CD14-positive monocyte (primary cell): ENCODE measurements around the gene NFE2L3. TPM values are rescaled to one million over a fixed set of nuclear protein-coding genes. Genes with fewer than 3 reads are reported as not detected.
"Not testable (repeated sequence)": the region's sequence is repeated elsewhere in the genome, so short reads cannot be mapped to it uniquely, and the experiment has no call there.

Experiments used
- DNase-seq, 3 donors: peaks; one replicate each; pipeline ENCODE4 v3.0.0-alpha.2; 2011 to 2022
- H2AFZ ChIP-seq: 2 replicates; pipeline ENCODE4 v1.6.0; 2012; ENCODE audit warnings: mild to moderate bottlenecking, low read depth, low read length, inconsistent platforms; ENCODE audit not compliant: insufficient read depth, poor library complexity, severe bottlenecking
- H3K27ac ChIP-seq, 2 donors: 1 replicate in 1 of 2; 2 replicates in 1 of 2; pipeline ENCODE4 v1.5.1; 2012 to 2013; ENCODE audit warnings: low read length in 2 of 2, control low read depth in 1 of 2, inconsistent platforms in 1 of 2, low read depth in 1 of 2, mild to moderate bottlenecking in 1 of 2
- H3K27me3 ChIP-seq, 2 donors: one replicate each; pipeline versions ENCODE4 v1.6.0 to v1.6.1; 2011 to 2013; ENCODE audit warnings: low read length in 2 of 2; ENCODE audit not compliant: control insufficient read depth in 2 of 2, insufficient read depth in 2 of 2
- H3K36me3 ChIP-seq, 2 donors: replicated peaks in 1 of 2; 1 replicate in 1 of 2; 2 replicates in 1 of 2; pipeline versions ENCODE4 v1.5.1 to v1.6.1; 2012 to 2013; ENCODE audit warnings: low read length in 2 of 2, control low read depth in 1 of 2, inconsistent platforms in 1 of 2, mild to moderate bottlenecking in 1 of 2; ENCODE audit not compliant: insufficient read depth in 2 of 2, control insufficient read depth in 1 of 2
- H3K4me1 ChIP-seq, 2 donors: 1 replicate in 1 of 2; 2 replicates in 1 of 2; pipeline versions ENCODE4 v1.5.1 to v1.6.1; 2012 to 2013; ENCODE audit warnings: low read length in 2 of 2, control low read depth in 1 of 2, inconsistent platforms in 1 of 2, mild to moderate bottlenecking in 1 of 2, moderate library complexity in 1 of 2; ENCODE audit not compliant: insufficient read depth in 2 of 2, control insufficient read depth in 1 of 2
- H3K4me2 ChIP-seq: replicated peaks from 2 replicates; pipeline ENCODE3; 2012; ENCODE audit warnings: low read length, moderate library complexity, mild to moderate bottlenecking; ENCODE audit not compliant: poor library complexity, severe bottlenecking; ENCODE audit errors: extremely low read depth
- H3K4me3 ChIP-seq, 3 experiments: fragments of 200-600 bp in 1 of 3; sonication (generic) in 1 of 3; replicated peaks in 1 of 3; 1 replicate in 2 of 3; 2 replicates in 1 of 3; pipeline ENCODE4 v1.5.1; 2011 to 2013; ENCODE audit warnings: low read length in 3 of 3, mild to moderate bottlenecking in 3 of 3, control low read depth in 2 of 3, low read depth in 2 of 3, inconsistent platforms in 1 of 3, moderate library complexity in 1 of 3
- H3K79me2 ChIP-seq: 2 replicates; pipeline ENCODE4 v1.6.0; 2012; ENCODE audit warnings: mild to moderate bottlenecking, control low read depth, inconsistent platforms, low read length, moderate library complexity; ENCODE audit not compliant: insufficient read depth
- H3K9ac ChIP-seq: 2 replicates; pipeline ENCODE4 v1.6.0; 2017; ENCODE audit warnings: low read length, mild to moderate bottlenecking; ENCODE audit not compliant: insufficient read depth, poor library complexity, severe bottlenecking
- H3K9me3 ChIP-seq, 2 donors: replicated peaks in 1 of 2; 1 replicate in 1 of 2; 2 replicates in 1 of 2; pipeline versions ENCODE4 v1.5.1 to v1.6.1; 2012 to 2013; ENCODE audit warnings: low read length in 2 of 2, control low read depth in 1 of 2; ENCODE audit not compliant: control insufficient read depth in 1 of 2, insufficient read depth in 1 of 2
- H4K20me1 ChIP-seq: 2 replicates; pipeline ENCODE4 v1.6.0; 2012; ENCODE audit warnings: mild to moderate bottlenecking, low read length, control low read depth, moderate library complexity; ENCODE audit not compliant: insufficient read depth
- H3K27ac Mint-ChIP-seq, 7 donors: one replicate each; pipeline ENCODE4 v1.8.0; 2020; ENCODE audit warnings: mild to moderate bottlenecking in 7 of 7, mixed read lengths in 7 of 7, moderate library complexity in 6 of 7, inconsistent platforms in 2 of 7
- H3K27me3 Mint-ChIP-seq, 3 donors: one replicate each; pipeline ENCODE4 v1.8.0; 2021 to 2022; ENCODE audit warnings: low read depth in 3 of 3, mild to moderate bottlenecking in 3 of 3, mixed read lengths in 3 of 3, moderate library complexity in 3 of 3, inconsistent platforms in 1 of 3
- H3K36me3 Mint-ChIP-seq, 2 donors: one replicate each; pipeline ENCODE4 v1.8.0; 2020; ENCODE audit warnings: mixed read lengths in 2 of 2, inconsistent platforms in 1 of 2, mild to moderate bottlenecking in 1 of 2
- H3K4me1 Mint-ChIP-seq: one replicate; pipeline ENCODE4 v1.8.0; 2020; ENCODE audit warnings: mild to moderate bottlenecking, mixed read lengths
- H3K4me3 Mint-ChIP-seq, 2 donors: one replicate each; pipeline ENCODE4 v1.8.0; 2020; ENCODE audit warnings: mild to moderate bottlenecking in 2 of 2, mixed read lengths in 2 of 2, moderate library complexity in 1 of 2
- H3K9me3 Mint-ChIP-seq, 7 donors: one replicate each; pipeline ENCODE4 v1.8.0; 2020 to 2022; ENCODE audit warnings: mixed read lengths in 7 of 7, mild to moderate bottlenecking in 6 of 7, moderate library complexity in 6 of 7, inconsistent platforms in 2 of 7
- WGBS: methylation state at CpG from one replicate; pipeline ENCODE4 v1.1.5; 2013; ENCODE audit warnings: missing lambda C conversion rate; ENCODE audit not compliant: insufficient coverage; 5-methylcytosine and 5-hydroxymethylcytosine counted together
- intact Hi-C, 2 donors: fragments of 100-400 bp; cut with micrococcal nuclease; formaldehyde crosslinking; loops; one replicate each; pipeline versions ENCODE4 v1.15.0 to v1.15.1; 2023
- polyA plus RNA-seq, 3 donors: library from polyadenylated mRNA; depleted of rRNA in 1 of 3; unstranded in 2 of 3; stranded (reverse) in 1 of 3; fragments of 300-500 nt in 2 of 3; fragments of >200 nt in 1 of 3; fragmentation: Illumina TruSeq in 2 of 3; gene quantifications; 1 replicate in 2 of 3; 2 replicates in 1 of 3; pipeline ENCODE4 v1.2.3, GENCODE V29; 2012 to 2021
- TF ChIP-seq, protein P1 (sequence below): fragments of 200-600 bp; IDR thresholded peaks from one replicate; pipeline ENCODE4 v1.8.0; 2022; ENCODE audit warnings: antibody characterized with exemption, mild to moderate bottlenecking

The NFE2L3 gene
- polyA plus RNA-seq, 3 donors, result 4.4 to 17.2 (median 10.6) TPM

- Mint-ChIP-seq H3K9me3 (peaks cover 0 to 9% (median 2%) of the 10 kb centered on the region in 7 donors), H3K4me3 (no peak overlapping the region), H3K4me1 (peaks cover 6% of the 10 kb centered on the region), H3K27me3 (peaks cover 0 to 2% (median 0%) of the 10 kb centered on the region in 3 donors), H3K36me3 (peaks cover 2 to 9% of the 10 kb centered on the region in 2 donors), H3K27ac (no peak overlapping the region)
- TF ChIP-seq, protein P1, sequence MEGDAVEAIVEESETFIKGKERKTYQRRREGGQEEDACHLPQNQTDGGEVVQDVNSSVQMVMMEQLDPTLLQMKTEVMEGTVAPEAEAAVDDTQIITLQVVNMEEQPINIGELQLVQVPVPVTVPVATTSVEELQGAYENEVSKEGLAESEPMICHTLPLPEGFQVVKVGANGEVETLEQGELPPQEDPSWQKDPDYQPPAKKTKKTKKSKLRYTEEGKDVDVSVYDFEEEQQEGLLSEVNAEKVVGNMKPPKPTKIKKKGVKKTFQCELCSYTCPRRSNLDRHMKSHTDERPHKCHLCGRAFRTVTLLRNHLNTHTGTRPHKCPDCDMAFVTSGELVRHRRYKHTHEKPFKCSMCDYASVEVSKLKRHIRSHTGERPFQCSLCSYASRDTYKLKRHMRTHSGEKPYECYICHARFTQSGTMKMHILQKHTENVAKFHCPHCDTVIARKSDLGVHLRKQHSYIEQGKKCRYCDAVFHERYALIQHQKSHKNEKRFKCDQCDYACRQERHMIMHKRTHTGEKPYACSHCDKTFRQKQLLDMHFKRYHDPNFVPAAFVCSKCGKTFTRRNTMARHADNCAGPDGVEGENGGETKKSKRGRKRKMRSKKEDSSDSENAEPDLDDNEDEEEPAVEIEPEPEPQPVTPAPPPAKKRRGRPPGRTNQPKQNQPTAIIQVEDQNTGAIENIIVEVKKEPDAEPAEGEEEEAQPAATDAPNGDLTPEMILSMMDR, result no peak
- WGBS, result no CpG with 5 or more reads among the region's 2 CpGs
- Histone ChIP-seq H3K27ac (no peak overlapping the region), H3K4me1 (peaks cover 0 to 5% of the 10 kb centered on the region in 2 donors), H4K20me1 (no peaks in the 10 kb centered on the region), H3K4me3 (no peak overlapping the region), H3K9me3 (no peaks in the 10 kb centered on the region), H3K36me3 (peaks cover 0 to 3% of the 10 kb centered on the region in 2 donors), H2AFZ (no peak overlapping the region), H3K4me2 (no peak overlapping the region), H3K79me2 (no peaks in the 10 kb centered on the region), H3K9ac (no peak overlapping the region), H3K27me3 (no peaks in the 10 kb centered on the region)
- no peak for DNase-seq
- intact Hi-C loops, result no loop called here
Measured at GRCh38 chr7:26171601-26172000, 19.6 kb downstream of the NFE2L3 start.

- Mint-ChIP-seq H3K27me3 (peaks cover 0 to 2% (median 0%) of the 10 kb centered on the region in 3 donors), H3K9me3 (peaks cover 0 to 9% (median 2%) of the 10 kb centered on the region in 7 donors), H3K4me1 (peaks cover 2% of the 10 kb centered on the region), H3K4me3 (no peak overlapping the region), H3K27ac (no peak overlapping the region), H3K36me3 (peaks cover 2 to 9% of the 10 kb centered on the region in 2 donors)
- no peak for DNase-seq
- no peak overlapping the region for H3K4me2 ChIP-seq
- peaks cover 0 to under 1% of the 10 kb centered on the region in 2 donors for H3K4me1 ChIP-seq
- WGBS, result no CpG with 5 or more reads among the region's 1 CpG
- intact Hi-C loops, result no loop called here
- H3K27me3 ChIP-seq, result no peaks in the 10 kb centered on the region
- H3K79me2 ChIP-seq, result no peaks in the 10 kb centered on the region
- peaks cover 0 to 3% of the 10 kb centered on the region in 2 donors for H3K36me3 ChIP-seq
- no peak overlapping the region for H2AFZ ChIP-seq
- no peak overlapping the region for H3K9ac ChIP-seq
- TF ChIP-seq, protein P1, result no peak
- no peak overlapping the region for H3K4me3 ChIP-seq
- H4K20me1 ChIP-seq, result no peaks in the 10 kb centered on the region
- H3K9me3 ChIP-seq, result no peaks in the 10 kb centered on the region
- no peak overlapping the region for H3K27ac ChIP-seq
Measured at GRCh38 chr7:26172048-26172447, 20.1 kb downstream of the NFE2L3 start.

DNA sequence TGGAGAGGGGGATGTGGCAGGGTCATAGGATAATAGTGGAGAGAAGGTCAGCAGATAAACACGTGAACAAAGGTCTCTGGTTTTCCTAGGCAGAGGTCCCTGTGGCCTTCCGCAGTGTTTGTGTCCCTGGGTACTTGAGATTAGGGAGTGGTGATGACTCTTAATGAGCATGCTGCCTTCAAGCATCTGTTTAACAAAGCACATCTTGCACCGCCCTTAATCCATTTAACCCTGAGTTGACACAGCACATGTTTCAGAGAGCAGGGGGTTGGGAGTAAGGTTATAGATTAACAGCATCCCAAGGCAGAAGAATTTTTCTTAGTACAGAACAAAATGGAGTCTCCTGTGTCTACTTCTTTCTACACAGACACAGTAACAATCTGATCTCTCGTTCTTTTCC lies 23.9 kb downstream of the NFE2L3 start:
- H3K4me3 Mint-ChIP-seq, H3K36me3 Mint-ChIP-seq, H3K27ac ChIP-seq, H3K9me3 Mint-ChIP-seq, H3K27me3 Mint-ChIP-seq, H3K36me3 ChIP-seq, H3K4me2 ChIP-seq, H4K20me1 ChIP-seq, intact Hi-C loops, H2AFZ ChIP-seq, H3K4me1 Mint-ChIP-seq, DNase-seq, H3K27me3 ChIP-seq, H3K27ac Mint-ChIP-seq, H3K4me3 ChIP-seq, H3K79me2 ChIP-seq, H3K9me3 ChIP-seq, H3K9ac ChIP-seq, H3K4me1 ChIP-seq: not testable (repeated sequence)
- no CpG with 5 or more reads among the region's 4 CpGs for WGBS
